H1 (cell line): ENCODE measurements around the gene COL21A1.

Source experiments
- CTCF ChIP-seq, 3 experiments: IDR thresholded peaks; 1 replicate in 2 of 3; 2 replicates in 1 of 3; pipeline versions ENCODE4 v1.5.1 to v1.6.1; 2011; ENCODE audit warnings: low read length in 3 of 3, mild to moderate bottlenecking in 3 of 3, inconsistent platforms in 2 of 3, low read depth in 1 of 3, moderate library complexity in 1 of 3; ENCODE audit not compliant: insufficient read depth in 1 of 3; ENCODE audit errors: control extremely low read depth in 1 of 3
- EZH2 ChIP-seq: fragments of 200-600 bp; sonication (generic); IDR thresholded peaks from 2 replicates; pipeline ENCODE4 v1.7.1; 2012; ENCODE audit warnings: low read depth, mild to moderate bottlenecking, moderate library complexity, low read length, inconsistent platforms; ENCODE audit not compliant: severe bottlenecking
- HDAC6 ChIP-seq: IDR thresholded peaks from one replicate; pipeline ENCODE4 v1.7.1; 2012; ENCODE audit warnings: low read depth, mild to moderate bottlenecking, inconsistent platforms, low read length, moderate library complexity
- POLR2AphosphoS5 ChIP-seq: IDR thresholded peaks from 2 replicates; pipeline ENCODE4 v1.6.1; 2011; ENCODE audit warnings: low read depth, low read length
- POU5F1 ChIP-seq: IDR thresholded peaks from 2 replicates; pipeline ENCODE4 v1.6.1; 2011; ENCODE audit warnings: low read depth, mild to moderate bottlenecking, low read length, moderate library complexity
- SIN3A ChIP-seq, 2 experiments: IDR thresholded peaks in 1 of 2; conservative IDR thresholded peaks in 1 of 2; 2 replicates each; pipeline ENCODE4 v1.6.1; 2011 to 2012; ENCODE audit warnings: low read length in 2 of 2, improper control_type of control experiment in 1 of 2, low read depth in 1 of 2, mild to moderate bottlenecking in 1 of 2
- SRF ChIP-seq: IDR thresholded peaks from 2 replicates; pipeline ENCODE4 v1.6.1; 2011; ENCODE audit warnings: mild to moderate bottlenecking, low read depth, low read length, moderate library complexity

GRCh38 chr6:56158571-56158970 lies 88.8 kb downstream of the COL21A1 start:
- TF ChIP-seq EZH2: no peak
- no peak for TF ChIP-seq CTCF (IDR thresholded peaks at IDR 0.05; ENCODE audit: control extremely low read depth in 1 of 3, insufficient read depth in 1 of 3, low read depth in 1 of 3, low read length in 3 of 3)
- no peak for TF ChIP-seq SRF
- no peak for TF ChIP-seq SIN3A (conservative IDR thresholded peaks at IDR 0.05 in 1 of 2, IDR thresholded peaks at IDR 0.05 in 1 of 2; ENCODE audit: low read depth in 1 of 2, low read length in 2 of 2)
- no peak for TF ChIP-seq POU5F1
- TF ChIP-seq POLR2AphosphoS5: no peak
- no peak for TF ChIP-seq HDAC6
